SU-DHL-6 (cell line): ENCODE measurements around the gene MED27.

Experiments used
- H2AFZ ChIP-seq: fragments of 200-600 bp; sonication (generic); 2 replicates; pipeline ENCODE4 v1.6.1; 2014; ENCODE audit warnings: low read depth, mild to moderate bottlenecking, moderate library complexity, mixed read lengths, antibody characterized with exemption, low read length; ENCODE audit not compliant: severe bottlenecking
- H3F3A ChIP-seq: fragments of 200-600 bp; shearing (Covaris generic); 2 replicates; pipeline ENCODE4 v1.6.0; 2016; ENCODE audit warnings: antibody characterized with exemption, mild to moderate bottlenecking; ENCODE audit not compliant: insufficient read depth
- H3K27ac ChIP-seq: fragments of 200-600 bp; sonication (generic); 2 replicates; pipeline ENCODE4 v1.5.1; 2016; ENCODE audit warnings: low read depth, mild to moderate bottlenecking, low read length, moderate library complexity, mixed read lengths
- H3K27me3 ChIP-seq: fragments of 200-600 bp; sonication (generic), shearing (Covaris generic); 2 replicates; pipeline ENCODE4 v1.6.0; 2014; ENCODE audit warnings: mild to moderate bottlenecking, low read length
- H3K36me3 ChIP-seq: fragments of 200-600 bp; sonication (generic); 2 replicates; pipeline ENCODE4 v1.6.1; 2014; ENCODE audit warnings: mild to moderate bottlenecking, low read length, mixed read lengths
- H3K4me2 ChIP-seq: fragments of 300-600, 200-600 bp; shearing (Covaris generic), sonication (generic); 2 replicates; pipeline ENCODE4 v1.6.0; 2014; ENCODE audit warnings: low read length, low read depth, mild to moderate bottlenecking; ENCODE audit not compliant: poor library complexity, severe bottlenecking
- H3K4me3 ChIP-seq: fragments of 200-600 bp; sonication (generic); 2 replicates; pipeline ENCODE4 v1.5.1; 2014; ENCODE audit warnings: antibody characterized with exemption, low read length, mild to moderate bottlenecking, mixed read lengths; ENCODE audit not compliant: insufficient read depth, poor library complexity, severe bottlenecking
- H3K79me2 ChIP-seq: fragments of 200-600 bp; sonication (generic); 2 replicates; pipeline ENCODE4 v1.6.1; 2014; ENCODE audit warnings: mild to moderate bottlenecking, low read length, moderate library complexity; ENCODE audit not compliant: insufficient read depth
- H3K9ac ChIP-seq: fragments of 200-600 bp; sonication (generic); 2 replicates; pipeline ENCODE4 v1.7.0; 2014; ENCODE audit warnings: mild to moderate bottlenecking, low read length
- H3K9me2 ChIP-seq: fragments of 200-600 bp; sonication (generic); replicated peaks from 2 replicates; pipeline ENCODE4 v1.6.1; 2014; ENCODE audit warnings: low read length; ENCODE audit not compliant: insufficient read depth
- H3K9me3 ChIP-seq: fragments of 200-600 bp; sonication (generic); 2 replicates; pipeline ENCODE4 v1.6.1; 2014; ENCODE audit warnings: low read length, mixed read lengths; ENCODE audit not compliant: insufficient read depth
- H4K20me1 ChIP-seq: fragments of 200-600 bp; sonication (generic); 2 replicates; pipeline ENCODE4 v1.6.1; 2014; ENCODE audit warnings: low read depth, mild to moderate bottlenecking, antibody characterized with exemption, low read length, moderate library complexity, mixed read lengths
- CTCF ChIP-seq: fragments of 200-600 bp; sonication (generic); IDR thresholded peaks from one replicate; pipeline ENCODE4 v1.5.1; 2017; ENCODE audit warnings: antibody characterized with exemption, mild to moderate bottlenecking, low read length, moderate library complexity; ENCODE audit not compliant: insufficient read depth, poor library complexity, severe bottlenecking
- EZH2phosphoT487 ChIP-seq: fragments of 200-600 bp; sonication (generic), shearing (Covaris generic); conservative IDR thresholded peaks from 2 replicates; pipeline ENCODE4 v1.6.1; 2018; ENCODE audit warnings: mild to moderate bottlenecking, antibody characterized with exemption, low read length, moderate library complexity, mixed read lengths

Gene MED27

DNA sequence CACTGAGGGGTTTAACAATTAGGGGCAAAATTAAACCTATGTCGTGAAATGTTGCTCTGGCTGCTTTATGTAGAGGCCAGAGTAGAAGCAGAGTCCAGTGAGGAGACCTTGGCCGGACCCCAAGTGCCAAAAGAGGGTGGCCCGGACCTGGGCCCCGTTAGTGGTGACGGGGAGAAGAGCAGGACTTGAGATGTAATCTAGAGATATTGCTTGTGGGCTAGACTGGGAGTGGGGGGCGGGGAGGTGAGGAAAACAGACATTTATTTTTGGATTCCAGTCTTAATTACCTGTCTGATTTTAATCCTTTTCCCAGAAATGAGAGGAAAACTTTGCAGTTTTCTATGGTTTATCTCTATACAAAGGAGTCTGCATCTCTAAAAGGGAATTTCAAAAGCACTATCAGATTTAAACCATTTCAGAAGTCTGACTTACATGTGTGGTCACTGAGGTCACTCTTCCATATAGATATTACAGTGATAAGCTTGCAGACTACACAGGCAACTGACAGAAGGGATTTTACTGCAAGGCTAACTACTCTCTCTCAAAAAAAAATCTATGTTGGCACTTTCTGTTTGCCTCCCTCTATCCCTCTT is 108.1 kb downstream of the MED27 start:
- no peak overlapping the region for H3K4me2 ChIP-seq
- H4K20me1 ChIP-seq: no peaks in the 10 kb centered on the region; the same call in 1 of the 2 replicates
- TF ChIP-seq CTCF (no peak), EZH2phosphoT487 (no peak)
- no peaks in the 10 kb centered on the region for H3K9me3 ChIP-seq
- H3K9ac ChIP-seq: no peak overlapping the region
- H3K27ac ChIP-seq: no peak overlapping the region
- no peak overlapping the region for H2AFZ ChIP-seq
- no peaks in the 10 kb centered on the region for H3K9me2 ChIP-seq
- no peak overlapping the region for H3K4me3 ChIP-seq
- no peaks in the 10 kb centered on the region for H3K36me3 ChIP-seq
- no peaks in the 10 kb centered on the region for H3K27me3 ChIP-seq
- no peaks in the 10 kb centered on the region for H3K79me2 ChIP-seq
- no peaks in the 10 kb centered on the region for H3F3A ChIP-seq

DNA sequence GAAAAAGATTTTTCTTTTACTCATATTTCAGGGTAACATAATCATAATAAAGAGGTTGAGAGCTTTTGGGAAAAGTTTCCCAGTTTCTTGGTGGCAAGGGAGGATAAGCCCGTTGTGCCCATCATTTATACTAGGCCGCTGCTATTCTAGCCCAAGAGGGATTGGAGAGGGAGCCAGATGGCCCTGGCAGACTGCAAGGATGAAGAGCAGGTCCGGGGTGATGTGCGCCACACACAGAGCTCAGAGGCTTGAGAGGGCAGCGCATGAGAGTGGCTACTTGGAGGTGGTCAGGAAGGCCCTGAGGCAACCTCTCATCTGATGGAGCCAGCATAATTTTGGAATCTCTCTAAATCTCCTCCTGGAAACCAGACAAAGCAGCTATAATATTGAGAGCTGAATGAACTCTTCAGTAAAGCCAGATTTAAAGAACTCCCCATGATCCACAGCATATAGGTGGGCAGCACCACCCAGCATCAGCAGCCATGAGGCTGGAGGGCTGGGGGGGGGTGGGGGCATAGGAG is 110.1 kb downstream of the MED27 start:
- Histone ChIP-seq H3F3A (no peaks in the 10 kb centered on the region), H3K4me2 (no peak overlapping the region), H4K20me1 (no peaks in the 10 kb centered on the region; the same call in 1 of the 2 replicates), H2AFZ (no peak overlapping the region), H3K36me3 (no peaks in the 10 kb centered on the region), H3K79me2 (no peaks in the 10 kb centered on the region), H3K27ac (no peak overlapping the region), H3K27me3 (no peaks in the 10 kb centered on the region), H3K9me3 (no peaks in the 10 kb centered on the region), H3K9ac (no peak overlapping the region), H3K4me3 (no peak overlapping the region), H3K9me2 (no peaks in the 10 kb centered on the region)
- TF ChIP-seq CTCF: no peak
- no peak for TF ChIP-seq EZH2phosphoT487

- no peak overlapping the region for H2AFZ ChIP-seq
- no peaks in the 10 kb centered on the region for H4K20me1 ChIP-seq
- no peaks in the 10 kb centered on the region for H3K9me3 ChIP-seq
- no peaks in the 10 kb centered on the region for H3F3A ChIP-seq
- H3K4me2 ChIP-seq: no peak overlapping the region
- no peak for TF ChIP-seq CTCF
- no peak for TF ChIP-seq EZH2phosphoT487
- H3K9ac ChIP-seq: no peak overlapping the region
- H3K27me3 ChIP-seq: no peaks in the 10 kb centered on the region
- no peaks in the 10 kb centered on the region for H3K9me2 ChIP-seq
- no peak overlapping the region for H3K27ac ChIP-seq
- no peak overlapping the region for H3K4me3 ChIP-seq
- no peaks in the 10 kb centered on the region for H3K79me2 ChIP-seq
- H3K36me3 ChIP-seq: no peaks in the 10 kb centered on the region
These were observed 111.0 kb downstream of the MED27 start for GRCh38 chr9:131968632-131969031.
